PC-9 (cell line): ENCODE measurements around the gene ITGAE.

ENCODE experiments used
- CTCF ChIP-seq: fragments of 200-600 bp; sonication (generic); conservative IDR thresholded peaks from 2 replicates; pipeline ENCODE4 v1.6.1; 2017; ENCODE audit warnings: mixed run types, antibody characterized with exemption, mild to moderate bottlenecking, moderate library complexity
- EZH2 ChIP-seq: fragments of 200-600 bp; sonication (generic); IDR thresholded peaks from 2 replicates; pipeline ENCODE4 v1.8.0; 2017; ENCODE audit warnings: antibody characterized with exemption, low read depth

GRCh38 chr17:3666516-3666915 is 134.5 kb downstream of the ITGAE start:
- TF ChIP-seq CTCF (no peak), EZH2 (no peak)
